HG02852 (cell line): ENCODE data around the gene CLEC1B.
"Not testable (repeated sequence)": the region's sequence is repeated elsewhere in the genome, so short reads cannot be mapped to it uniquely, and the experiment has no call there.

Experiments
- ATAC-seq: cut with Tn5 transposase; IDR thresholded peaks from one replicate; pipeline ENCODE4 v1.9.1; 2021; ENCODE audit warnings: mild to moderate bottlenecking, moderate library complexity; ENCODE audit not compliant: unreplicated experiment

Gene CLEC1B

DNA sequence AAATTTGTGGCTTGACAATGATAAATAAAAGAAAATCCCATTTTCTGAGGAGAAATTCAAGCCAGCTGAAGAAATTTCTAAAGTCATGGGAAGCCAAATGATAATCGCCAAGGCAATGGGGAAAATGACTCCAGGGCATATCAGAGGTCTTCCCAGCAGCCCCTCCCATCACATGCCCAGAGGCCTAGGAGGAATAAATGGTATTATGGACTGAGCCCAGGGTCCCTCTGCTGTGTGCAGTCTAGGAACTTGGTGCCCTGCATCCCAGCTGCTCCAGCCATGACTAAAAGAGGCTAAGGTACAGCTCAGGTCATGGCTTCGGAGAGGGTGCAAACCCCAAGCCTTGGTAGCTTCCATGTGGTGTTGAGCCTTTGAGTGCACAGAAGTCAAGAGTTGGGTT, 23.3 kb downstream of the CLEC1B start:
- ATAC-seq = no peak

- ATAC-seq = not testable (repeated sequence)
These were observed 24.2 kb downstream of the CLEC1B start for GRCh38 chr12:9974731-9975130.

DNA sequence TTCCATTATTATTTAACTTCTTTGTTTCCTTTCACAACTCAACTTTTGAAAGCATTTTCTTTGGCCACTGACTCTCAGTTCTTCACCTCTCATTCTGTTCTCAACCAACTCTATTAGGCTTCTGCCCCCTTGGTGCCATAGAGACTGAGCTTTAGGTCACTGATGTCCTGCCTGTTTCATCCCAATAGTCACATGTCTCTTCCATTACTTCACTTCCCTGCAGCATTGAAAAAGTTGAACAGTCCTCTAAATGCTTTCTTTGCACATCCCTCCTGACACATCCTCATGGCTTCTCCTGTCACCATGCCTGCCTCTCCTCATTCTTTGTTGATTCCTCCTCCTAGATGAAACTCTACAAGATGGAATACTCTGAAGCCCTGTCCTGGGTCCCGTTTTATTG, 25.0 kb downstream of the CLEC1B start:
- no peak for ATAC-seq

DNA sequence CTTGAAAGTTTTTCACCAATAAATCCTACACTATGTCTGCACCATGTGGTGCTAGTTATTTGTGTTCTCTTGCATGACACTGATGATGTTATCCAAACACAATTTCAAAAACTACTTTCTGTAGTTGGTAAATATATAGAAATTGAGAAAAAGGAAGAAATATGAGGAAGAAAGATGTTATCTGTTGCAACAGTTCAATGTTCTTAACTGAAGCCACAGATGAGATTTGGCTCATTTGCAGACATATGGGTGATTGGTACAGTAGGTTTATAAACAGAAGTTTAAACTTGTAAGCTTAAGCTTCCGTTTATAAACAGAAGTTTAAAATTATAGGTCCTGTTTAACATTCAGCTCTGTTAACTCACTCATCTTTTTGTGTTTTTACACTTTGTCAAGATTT, 27.7 kb downstream of the CLEC1B start, which contains the start of gene CLEC12A:
CLEC12A (plus strand) TSS at position 229 of the 400 bp plus-strand sequence. CDS start 188 bp downstream, outside the sequence.
- no peak for ATAC-seq

DNA sequence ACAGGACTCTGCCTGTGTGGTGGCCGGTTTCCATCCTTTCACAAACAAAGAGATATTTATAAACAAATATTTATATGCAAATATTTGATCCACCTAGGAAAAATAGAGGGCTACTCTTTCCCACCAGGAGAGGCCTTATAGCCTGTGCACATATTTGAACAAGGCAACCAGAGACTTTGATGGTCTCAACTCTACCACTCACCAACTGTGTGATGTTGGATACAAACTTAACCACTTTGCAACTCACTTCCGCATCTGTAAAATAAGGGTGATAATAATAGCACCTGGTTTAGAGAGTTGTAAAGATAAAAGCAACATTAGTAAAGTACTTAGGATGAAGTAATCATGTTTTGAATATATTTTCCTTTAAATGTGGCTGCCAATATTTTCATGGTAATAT, 29.2 kb downstream of the CLEC1B start:
- ATAC-seq = no peak

DNA sequence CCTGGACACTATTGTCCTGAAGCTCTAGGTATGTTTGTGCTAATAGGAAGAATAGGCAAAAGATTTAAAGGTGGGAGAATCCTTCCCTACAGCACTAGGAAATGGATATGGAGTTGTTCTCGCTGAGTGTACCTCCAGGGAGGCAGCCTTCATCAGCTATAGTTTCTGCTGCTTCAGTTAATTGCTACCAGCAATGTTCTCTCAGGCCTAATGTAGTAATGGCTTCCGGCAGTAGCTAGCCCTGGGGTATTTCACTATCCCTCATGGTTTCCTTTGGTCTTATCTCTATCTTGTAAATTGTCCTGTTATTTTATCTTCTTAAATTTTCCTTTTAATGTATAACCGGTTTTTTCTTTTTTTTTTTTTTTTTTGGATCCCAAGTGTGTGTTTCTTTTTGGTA, 37.0 kb downstream of the CLEC1B start:
- no peak for ATAC-seq

DNA sequence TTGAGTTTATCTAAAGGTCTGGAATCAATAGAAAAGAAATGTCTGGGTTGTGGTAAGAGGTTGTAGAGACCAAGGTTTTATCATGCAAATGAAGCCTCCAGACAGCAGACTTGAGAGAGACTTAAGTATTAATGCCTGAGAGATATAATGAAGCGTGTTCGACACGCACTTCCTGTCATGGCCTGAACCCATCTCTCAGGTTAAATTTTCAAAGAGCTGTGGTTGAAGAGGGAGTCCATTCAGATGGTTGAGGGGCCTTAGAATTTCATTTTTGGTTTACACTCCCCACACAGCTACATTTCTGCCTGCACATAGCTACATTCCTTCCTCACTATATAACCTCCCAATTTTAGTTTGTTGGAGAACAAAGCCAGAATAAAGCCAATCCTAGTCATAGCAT, 37.8 kb downstream of the CLEC1B start:
- no peak for ATAC-seq

DNA sequence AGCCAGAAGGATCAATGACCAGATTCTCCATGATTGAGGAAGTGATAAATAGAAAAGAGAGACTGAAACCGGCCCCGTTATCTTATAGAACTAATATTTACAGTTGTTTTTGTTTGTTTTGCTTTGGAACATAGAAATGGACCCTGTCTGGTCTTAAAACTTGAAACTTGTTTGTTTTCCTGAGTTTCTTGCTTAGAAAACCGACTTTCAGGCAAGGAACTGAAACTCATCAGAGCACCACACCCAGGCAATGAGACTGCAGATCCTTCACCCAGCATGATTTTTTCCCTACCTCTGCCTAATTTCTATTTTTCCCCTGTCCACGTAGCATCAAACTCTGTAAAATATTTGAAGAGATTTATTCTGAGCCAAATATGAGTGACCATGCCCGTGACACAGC, 38.3 kb downstream of the CLEC1B start:
- ATAC-seq = no peak

GRCh38 chr12:9957834-9958233, 41.1 kb downstream of the CLEC1B start:
- no peak for ATAC-seq

- not testable (repeated sequence) for ATAC-seq
These were observed 45.8 kb downstream of the CLEC1B start for GRCh38 chr12:9952954-9953729.

- ATAC-seq = no peak
These were observed 47.8 kb downstream of the CLEC1B start for GRCh38 chr12:9951026-9951675.

DNA sequence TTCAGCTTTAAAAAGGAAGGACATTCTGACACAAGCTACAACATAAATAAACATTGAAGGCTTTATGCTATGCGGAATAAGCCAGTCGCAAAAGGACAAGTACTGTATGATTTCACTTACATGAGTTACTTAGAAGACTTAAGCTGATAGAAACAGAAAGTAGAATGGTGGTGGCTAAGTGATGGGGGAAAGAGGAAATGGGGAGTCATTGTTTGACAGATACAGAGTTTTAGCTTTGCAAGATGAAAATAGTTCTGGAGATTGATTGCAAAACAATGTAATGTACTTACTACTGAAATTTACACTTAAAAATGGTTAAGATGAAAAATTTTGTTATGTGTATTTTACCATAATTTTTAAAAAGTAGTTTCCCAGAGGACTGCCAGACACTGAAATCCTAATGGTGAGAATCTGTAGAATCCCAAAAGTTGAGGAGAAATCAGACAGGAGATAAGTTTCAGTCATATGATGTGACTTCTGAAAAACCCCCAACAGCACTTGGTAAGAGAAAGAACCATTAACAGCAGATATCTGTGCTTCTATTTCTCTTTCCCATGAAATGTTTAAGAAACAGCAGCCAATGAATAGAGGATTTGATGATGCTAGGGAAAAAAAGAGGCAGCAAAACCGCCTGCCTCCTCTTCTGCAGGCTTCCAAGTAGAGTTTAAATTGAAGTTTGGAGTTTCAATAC, 50.2 kb downstream of the CLEC1B start:
- ATAC-seq = peak; percentile 99

GRCh38 chr12:9947674-9948073, 51.2 kb downstream of the CLEC1B start:
- ATAC-seq = no peak

DNA sequence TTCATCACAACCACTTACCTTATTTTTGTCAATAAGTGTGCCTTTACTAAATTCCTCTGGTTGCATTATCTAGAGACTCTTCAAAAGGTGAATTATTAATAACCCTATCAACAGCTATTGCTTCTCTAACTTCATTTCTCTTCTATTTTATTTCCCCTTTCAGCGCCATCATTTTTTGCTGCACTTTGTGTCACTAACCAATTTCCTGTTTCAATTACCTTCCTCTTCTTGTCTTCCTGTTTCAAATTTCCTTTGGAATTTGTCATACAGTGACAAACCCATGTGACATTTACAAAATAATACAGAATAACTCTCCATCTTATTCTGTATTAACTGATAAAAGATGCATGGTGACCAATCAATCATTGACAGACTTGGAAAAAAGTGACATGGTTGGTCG, 54.5 kb downstream of the CLEC1B start:
- no peak for ATAC-seq

DNA sequence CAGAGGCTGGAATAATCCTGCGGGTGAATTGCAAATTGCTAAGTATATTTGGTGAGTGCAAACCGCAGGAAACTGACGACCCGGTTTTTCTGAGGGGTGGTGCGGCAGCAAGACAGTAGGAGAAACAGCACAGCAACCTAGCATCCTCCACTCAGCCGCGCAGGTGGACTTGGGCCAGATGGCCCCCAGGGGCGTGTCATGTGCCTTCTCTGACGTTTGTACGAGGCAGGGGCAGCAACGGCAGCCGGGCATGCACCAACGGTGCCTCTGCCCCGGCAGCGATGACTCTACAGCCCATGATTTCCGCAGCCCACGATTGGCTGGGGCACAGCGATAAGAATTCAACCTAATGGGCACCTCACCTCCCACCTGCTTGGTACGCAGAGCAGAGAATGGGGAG, 55.7 kb downstream of the CLEC1B start:
- ATAC-seq = no peak
